Hepatocyte (in vitro differentiated cells): ENCODE results near the gene WASF3.

Source experiments
- EZH2 ChIP-seq: fragments of 200-600 bp; sonication (generic); IDR thresholded peaks from 2 replicates; pipeline ENCODE4 v1.6.1; 2016; ENCODE audit warnings: antibody characterized with exemption, mild to moderate bottlenecking, borderline replicate concordance
- EZH2phosphoT487 ChIP-seq: fragments of 200-600 bp; sonication (generic); IDR thresholded peaks from one replicate; pipeline ENCODE4 v1.6.1; 2018; ENCODE audit warnings: antibody characterized with exemption, mild to moderate bottlenecking, low read depth, moderate library complexity; ENCODE audit not compliant: unreplicated experiment, severe bottlenecking
- TF ChIP-seq, protein P1 (sequence below): fragments of 200-600 bp; sonication (generic); IDR thresholded peaks from 2 replicates; pipeline ENCODE4 v1.5.1; 2016; ENCODE audit warnings: antibody characterized with exemption, mild to moderate bottlenecking; ENCODE audit not compliant: poor library complexity

DNA sequence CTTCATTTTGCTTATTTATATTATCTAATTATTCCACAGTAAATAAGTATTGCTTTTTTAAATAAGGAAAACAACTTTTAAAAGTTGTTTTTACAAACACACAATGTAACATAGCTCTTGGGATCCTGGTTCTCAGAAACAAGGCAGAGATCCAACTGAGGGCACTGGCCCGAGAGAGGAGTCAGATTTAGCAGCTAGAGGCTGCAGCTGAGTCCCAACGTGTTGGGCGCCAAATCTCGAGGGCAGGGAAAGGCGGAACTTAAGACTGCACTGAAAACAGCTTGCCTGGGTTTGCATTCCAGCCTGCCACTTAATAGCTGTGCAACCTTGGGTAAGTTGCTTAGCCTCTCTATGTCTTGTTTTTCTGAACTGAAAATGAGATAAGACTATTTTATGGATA is 16.4 kb upstream of the WASF3 start:
- TF ChIP-seq, protein P1, sequence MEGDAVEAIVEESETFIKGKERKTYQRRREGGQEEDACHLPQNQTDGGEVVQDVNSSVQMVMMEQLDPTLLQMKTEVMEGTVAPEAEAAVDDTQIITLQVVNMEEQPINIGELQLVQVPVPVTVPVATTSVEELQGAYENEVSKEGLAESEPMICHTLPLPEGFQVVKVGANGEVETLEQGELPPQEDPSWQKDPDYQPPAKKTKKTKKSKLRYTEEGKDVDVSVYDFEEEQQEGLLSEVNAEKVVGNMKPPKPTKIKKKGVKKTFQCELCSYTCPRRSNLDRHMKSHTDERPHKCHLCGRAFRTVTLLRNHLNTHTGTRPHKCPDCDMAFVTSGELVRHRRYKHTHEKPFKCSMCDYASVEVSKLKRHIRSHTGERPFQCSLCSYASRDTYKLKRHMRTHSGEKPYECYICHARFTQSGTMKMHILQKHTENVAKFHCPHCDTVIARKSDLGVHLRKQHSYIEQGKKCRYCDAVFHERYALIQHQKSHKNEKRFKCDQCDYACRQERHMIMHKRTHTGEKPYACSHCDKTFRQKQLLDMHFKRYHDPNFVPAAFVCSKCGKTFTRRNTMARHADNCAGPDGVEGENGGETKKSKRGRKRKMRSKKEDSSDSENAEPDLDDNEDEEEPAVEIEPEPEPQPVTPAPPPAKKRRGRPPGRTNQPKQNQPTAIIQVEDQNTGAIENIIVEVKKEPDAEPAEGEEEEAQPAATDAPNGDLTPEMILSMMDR: no peak
- TF ChIP-seq EZH2 (no peak), EZH2phosphoT487 (no peak)
